Measurements from ENCODE around the gene FOCAD. TPM values are rescaled to one million over a fixed set of nuclear protein-coding genes. Genes with fewer than 3 reads are reported as not detected.

Gene FOCAD
- polyA plus RNA-seq, 4 donors: 3.5 to 14.9 (median 6.9) TPM

GRCh38 chr9:21042466-21042865 lies 358.4 kb downstream of the FOCAD start:
- no peak for FAIRE-seq

GRCh38 chr9:21043841-21044240 lies 359.8 kb downstream of the FOCAD start:
- H3K27ac ChIP-seq (ENCODE audit: low read depth in 1 of 3, low read length in 2 of 3): no peak overlapping the region
- H3K9me3 ChIP-seq (ENCODE audit: control insufficient read depth in 2 of 2, insufficient read depth in 1 of 2, low read depth in 1 of 2, low read length in 1 of 2): no peaks in the 10 kb centered on the region
- 72 to 83% (median 83%) methylated on average over 3 of the region's 3 CpGs for WGBS, 3 donors
- FAIRE-seq: no peak
- peaks cover 0 to 2% (median 0%) of the 10 kb centered on the region in 3 donors for H3K27me3 ChIP-seq (ENCODE audit: control insufficient read depth in 3 of 3, insufficient read depth in 3 of 3, low read length in 3 of 3)
- no peak for DNase-seq
- H3K4me1 ChIP-seq (ENCODE audit: control insufficient read depth in 3 of 3, insufficient read depth in 2 of 3, low read depth in 1 of 3, low read length in 2 of 3): peaks cover 0 to 4% (median 3%) of the 10 kb centered on the region in 3 donors
- no peaks in the 10 kb centered on the region for H3K36me3 ChIP-seq (ENCODE audit: control insufficient read depth in 3 of 3, insufficient read depth in 2 of 3, low read depth in 1 of 3, low read length in 3 of 3)
- H3K4me3 ChIP-seq (ENCODE audit: low read depth in 1 of 3, low read length in 3 of 3): no peak overlapping the region

More at GRCh38 chr9:21042466-21042865, 358.4 kb downstream of the FOCAD start:
- H3K36me3 ChIP-seq (ENCODE audit: control insufficient read depth in 3 of 3, insufficient read depth in 2 of 3, low read depth in 1 of 3, low read length in 3 of 3): no peaks in the 10 kb centered on the region
- DNase-seq: no peak
- H3K27ac ChIP-seq (ENCODE audit: low read depth in 1 of 3, low read length in 2 of 3): no peak overlapping the region
- H3K9me3 ChIP-seq (ENCODE audit: control insufficient read depth in 2 of 2, insufficient read depth in 1 of 2, low read depth in 1 of 2, low read length in 1 of 2): no peaks in the 10 kb centered on the region
- H3K27me3 ChIP-seq (ENCODE audit: control insufficient read depth in 3 of 3, insufficient read depth in 3 of 3, low read length in 3 of 3): peaks cover 0 to 2% (median 0%) of the 10 kb centered on the region in 3 donors
- peaks cover 0 to 4% (median 3%) of the 10 kb centered on the region in 3 donors for H3K4me1 ChIP-seq (ENCODE audit: control insufficient read depth in 3 of 3, insufficient read depth in 2 of 3, low read depth in 1 of 3, low read length in 2 of 3)
- H3K4me3 ChIP-seq (ENCODE audit: low read depth in 1 of 3, low read length in 3 of 3): no peak overlapping the region
- 88 to 92% (median 90%) methylated on average over 4 of the region's 4 CpGs for WGBS, 3 donors

Other genes starting within 250 kb of the FOCAD start
- 10 to 100 TPM in 3 of 4 donors, 1 to 10 TPM in 1; 8.9 to 34.5 (median 14.0) TPM for gene MLLT3, start 61.8 kb upstream of the FOCAD start, polyA plus RNA-seq